A549 (cell line): ENCODE measurements around the gene TAF15. TPM values are rescaled to one million over a fixed set of nuclear protein-coding genes. Genes with fewer than 3 reads are reported as not detected.

Source experiments
- ATAC-seq, 2 experiments: fragments of 200-7000 bp in 1 of 2; fragments of >200 bp in 1 of 2; cut with Nextera tagmentation in 1 of 2; cut with Tn5 transposase in 1 of 2; 3 replicates each; pipeline versions ENCODE4 v1.8.0 to v1.9.1; 2018 to 2020; ENCODE audit warnings: mild to moderate bottlenecking in 1 of 2, moderate library complexity in 1 of 2
- CTCF ChIA-PET: fragments of 300-600 bp; sonication (Branson Sonifier 250); formaldehyde crosslinking; extraction: SDS; loops from one replicate; lab custom pipeline; 2021; ENCODE audit warnings: antibody characterized with exemption, inconsistent platforms; lab: Yijun Ruan, JAX
- POLR2A ChIA-PET: fragments of 350-600 bp; formaldehyde crosslinking; extraction: SDS; loops from one replicate; lab custom pipeline; 2021; ENCODE audit warnings: antibody characterized with exemption, inconsistent platforms; lab: Yijun Ruan, JAX
- DNase-seq, 2 experiments: peaks; one replicate each; pipeline versions ENCODE4 v3.0.0 to v3.0.0-alpha.2; 2011 to 2016; ENCODE audit warnings: low read depth in 1 of 2, low spot score in 1 of 2
- FAIRE-seq: peaks from 2 replicates; lab custom pipeline; 2011; peaks lifted over from hg19 to GRCh38; lab: Jason Lieb, UNC
- H3K27ac ChIP-seq, 2 experiments: fragments of >200 bp; sonication (Bioruptor Twin); formaldehyde crosslinking; 3 replicates each; pipeline ENCODE4 v1.5.1; 2016 to 2017
- H3K4me1 ChIP-seq: fragments of >200 bp; sonication (Bioruptor Twin); formaldehyde crosslinking; 3 replicates; pipeline ENCODE4 v1.6.1; 2016
- H3K4me2 ChIP-seq: fragments of >200 bp; sonication (Bioruptor Twin); formaldehyde crosslinking; 3 replicates; pipeline ENCODE4 v1.6.1; 2016
- H3K4me3 ChIP-seq: fragments of >200 bp; sonication (Bioruptor Twin); formaldehyde crosslinking; 3 replicates; pipeline ENCODE4 v1.5.1; 2016
- H3K9me3 ChIP-seq: fragments of >200 bp; sonication (Bioruptor Twin); formaldehyde crosslinking; 3 replicates; pipeline ENCODE4 v1.6.1; 2016
- CBX8 ChIP-seq: fragments of 200-600 bp; sonication (generic); IDR thresholded peaks from 2 replicates; pipeline ENCODE4 v1.6.1; 2016
- FOSL2 ChIP-seq, 2 experiments: fragments of 450-650 bp in 1 of 2; fragments of >200 bp in 1 of 2; sonication (Bioruptor Twin) in 1 of 2; formaldehyde crosslinking; IDR thresholded peaks; 2 replicates each; pipeline versions ENCODE4 v1.5.0 to v1.6.1; 2016 to 2020; ENCODE audit warnings: mild to moderate bottlenecking in 1 of 2, moderate library complexity in 1 of 2
- GATA3 ChIP-seq: IDR thresholded peaks from 2 replicates; pipeline ENCODE4 v1.6.1; 2012; ENCODE audit warnings: borderline replicate concordance
- HEYL ChIP-seq: fragments of 250-450 bp; sonication (Bioruptor Pico); IDR thresholded peaks from 2 replicates; pipeline ENCODE4 v1.8.0; 2021; ENCODE audit warnings: mild to moderate bottlenecking, moderate library complexity
- HMGXB4 ChIP-seq: fragments of 250-450 bp; sonication (Bioruptor Pico); IDR thresholded peaks from 2 replicates; pipeline ENCODE4 v1.5.0; 2021; ENCODE audit warnings: mild to moderate bottlenecking, moderate library complexity, borderline replicate concordance
- HOXA7 ChIP-seq: fragments of 250-450 bp; sonication (Bioruptor Pico); IDR thresholded peaks from 2 replicates; pipeline ENCODE4 v1.5.0; 2020; ENCODE audit warnings: mild to moderate bottlenecking, moderate library complexity
- JUN ChIP-seq, 2 experiments: fragments of >200 bp; sonication (Bioruptor Twin); formaldehyde crosslinking; IDR thresholded peaks; 2 replicates in 1 of 2; 3 replicates in 1 of 2; pipeline ENCODE4 v1.6.1; 2016 to 2017
- MAFK ChIP-seq: fragments of 450-650 bp; IDR thresholded peaks from 2 replicates; pipeline ENCODE4 v1.6.1; 2014; ENCODE audit not compliant: partially characterized antibody
- RAD21 ChIP-seq, 2 experiments: fragments of >200 bp in 1 of 2; sonication (Bioruptor Twin) in 1 of 2; formaldehyde crosslinking in 1 of 2; IDR thresholded peaks in 1 of 2; conservative IDR thresholded peaks in 1 of 2; 2 replicates in 1 of 2; 3 replicates in 1 of 2; pipeline ENCODE4 v1.6.1; 2012 to 2018; ENCODE audit warnings: inconsistent platforms in 1 of 2
- RARB ChIP-seq: fragments of 250-450 bp; sonication (Bioruptor Pico); IDR thresholded peaks from 2 replicates; pipeline ENCODE4 v1.8.0; 2021; ENCODE audit warnings: mild to moderate bottlenecking, moderate library complexity
- RCOR1 ChIP-seq: fragments of 150-350 bp; IDR thresholded peaks from 2 replicates; pipeline ENCODE4 v1.6.1; 2014; ENCODE audit warnings: antibody characterized with exemption, low read length, low read depth
- SMC3 ChIP-seq: fragments of >200 bp; sonication (Bioruptor Twin); formaldehyde crosslinking; IDR thresholded peaks from 3 replicates; pipeline ENCODE4 v1.6.1; 2018; ENCODE audit warnings: inconsistent platforms
- TFCP2L1 ChIP-seq: fragments of 250-450 bp; sonication (Bioruptor Pico); IDR thresholded peaks from 2 replicates; pipeline ENCODE4 v1.5.0; 2021; ENCODE audit warnings: mild to moderate bottlenecking
- WGBS: methylation state at CpG from one replicate; pipeline ENCODE4 v1.1.6; 2017; ENCODE audit errors: missing lambda C conversion rate; 5-methylcytosine and 5-hydroxymethylcytosine counted together
- polyA plus RNA-seq, 4 experiments: library from polyadenylated mRNA; depleted of rRNA in 3 of 4; stranded (reverse); fragments of >200 nt; fragmentation: RNase III in 1 of 4; extraction: RNeasy Plus Mini Kit Qiagen cat#74134 plus additional on column Dnase treatment in 1 of 4; gene quantifications; 2 replicates in 3 of 4; 3 replicates in 1 of 4; pipeline ENCODE4 v1.2.3, GENCODE V29; 2011 to 2017
- TF ChIP-seq, protein P1 (sequence below): fragments of >200 bp; sonication (Bioruptor Twin); formaldehyde crosslinking; IDR thresholded peaks from 3 replicates; pipeline ENCODE4 v1.5.1; 2016
- TF ChIP-seq, protein P2 (sequence below): fragments of 450-650 bp; IDR thresholded peaks from 2 replicates; pipeline ENCODE4 v1.6.1; 2014; ENCODE audit warnings: antibody characterized with exemption
- TF ChIP-seq, protein P3 (sequence below): IDR thresholded peaks from 2 replicates; pipeline ENCODE4 v1.6.1; 2012

The TAF15 gene
- polyA plus RNA-seq, 2 of the 4 experiments (the other 2 are of a cell fraction) = 130 to 544 TPM

GRCh38 chr17:35766903-35767510 is 42.3 kb upstream of the TAF15 start:
- ATAC-seq (no peak), FAIRE-seq (no peak), DNase-seq (peak; percentile 58 to 85)
- WGBS = 5% methylated on average over 7 of the region's 7 CpGs
- H3K4me3 ChIP-seq = no peak overlapping the region
- TF ChIP-seq, protein P1, sequence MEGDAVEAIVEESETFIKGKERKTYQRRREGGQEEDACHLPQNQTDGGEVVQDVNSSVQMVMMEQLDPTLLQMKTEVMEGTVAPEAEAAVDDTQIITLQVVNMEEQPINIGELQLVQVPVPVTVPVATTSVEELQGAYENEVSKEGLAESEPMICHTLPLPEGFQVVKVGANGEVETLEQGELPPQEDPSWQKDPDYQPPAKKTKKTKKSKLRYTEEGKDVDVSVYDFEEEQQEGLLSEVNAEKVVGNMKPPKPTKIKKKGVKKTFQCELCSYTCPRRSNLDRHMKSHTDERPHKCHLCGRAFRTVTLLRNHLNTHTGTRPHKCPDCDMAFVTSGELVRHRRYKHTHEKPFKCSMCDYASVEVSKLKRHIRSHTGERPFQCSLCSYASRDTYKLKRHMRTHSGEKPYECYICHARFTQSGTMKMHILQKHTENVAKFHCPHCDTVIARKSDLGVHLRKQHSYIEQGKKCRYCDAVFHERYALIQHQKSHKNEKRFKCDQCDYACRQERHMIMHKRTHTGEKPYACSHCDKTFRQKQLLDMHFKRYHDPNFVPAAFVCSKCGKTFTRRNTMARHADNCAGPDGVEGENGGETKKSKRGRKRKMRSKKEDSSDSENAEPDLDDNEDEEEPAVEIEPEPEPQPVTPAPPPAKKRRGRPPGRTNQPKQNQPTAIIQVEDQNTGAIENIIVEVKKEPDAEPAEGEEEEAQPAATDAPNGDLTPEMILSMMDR = peak; percentile 93
- TF ChIP-seq FOSL2 (IDR thresholded peaks at IDR 0.05) (no peak), FOSL2 (CRISPR knock-in tag; IDR thresholded peaks at IDR 0.05) (no peak), JUN (IDR thresholded peaks at IDR 0.05) (no peak), TFCP2L1 (CRISPR knock-in tag) (no peak), HEYL (CRISPR knock-in tag) (no peak), MAFK (no peak), RAD21 (conservative IDR thresholded peaks at IDR 0.05 in 1 of 2, IDR thresholded peaks at IDR 0.05 in 1 of 2) (peak; percentile 91 to 93), SMC3 (peak; percentile 96), HMGXB4 (CRISPR knock-in tag) (no peak)
- TF ChIP-seq, protein P2, sequence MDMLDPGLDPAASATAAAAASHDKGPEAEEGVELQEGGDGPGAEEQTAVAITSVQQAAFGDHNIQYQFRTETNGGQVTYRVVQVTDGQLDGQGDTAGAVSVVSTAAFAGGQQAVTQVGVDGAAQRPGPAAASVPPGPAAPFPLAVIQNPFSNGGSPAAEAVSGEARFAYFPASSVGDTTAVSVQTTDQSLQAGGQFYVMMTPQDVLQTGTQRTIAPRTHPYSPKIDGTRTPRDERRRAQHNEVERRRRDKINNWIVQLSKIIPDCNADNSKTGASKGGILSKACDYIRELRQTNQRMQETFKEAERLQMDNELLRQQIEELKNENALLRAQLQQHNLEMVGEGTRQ = no peak
- ChIA-PET POLR2A (interaction anchor here (0.5 to 5.8 kb wide), 3 partner anchors 37 to 42 kb away, joined by 3 to 156 read pairs (median 6); partner anchors contain the start of gene TAF15), CTCF (interaction anchor here (0.8 to 43.9 kb wide), 12 partner anchors 6 to 163 kb away, joined by 3 to 2039 read pairs (median 6); partner anchors contain the start of genes C17orf50, GAS2L2, MMP28 and RASL10B)
- H3K4me1 ChIP-seq = no peaks in the 10 kb centered on the region
- no peaks in the 10 kb centered on the region for H3K9me3 ChIP-seq
- no peak overlapping the region for H3K4me2 ChIP-seq
- H3K27ac ChIP-seq = no peak overlapping the region

DNA sequence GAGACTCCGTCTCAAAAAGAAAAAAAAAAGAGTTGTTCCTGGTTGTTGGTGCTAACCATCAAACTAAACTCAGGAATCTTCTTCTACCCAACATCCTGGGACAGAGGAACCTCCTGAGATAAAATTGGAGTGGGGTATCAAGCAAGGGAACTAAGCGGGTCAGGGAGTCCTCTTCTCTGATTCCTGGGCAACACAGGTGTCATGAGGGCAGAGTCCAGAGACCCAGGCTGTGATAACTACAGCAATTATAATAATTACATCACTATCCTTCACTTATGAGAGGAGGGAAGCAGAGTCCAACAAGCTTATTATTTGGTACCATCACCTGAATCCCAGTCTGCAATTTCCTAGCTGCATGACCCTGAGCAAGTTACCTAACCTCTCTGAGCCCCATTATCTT is 40.5 kb upstream of the TAF15 start:
- TF ChIP-seq, protein P3, sequence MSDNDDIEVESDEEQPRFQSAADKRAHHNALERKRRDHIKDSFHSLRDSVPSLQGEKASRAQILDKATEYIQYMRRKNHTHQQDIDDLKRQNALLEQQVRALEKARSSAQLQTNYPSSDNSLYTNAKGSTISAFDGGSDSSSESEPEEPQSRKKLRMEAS = no peak
- TF ChIP-seq, protein P1 = no peak
- TF ChIP-seq RCOR1 (no peak), HOXA7 (CRISPR knock-in tag) (no peak), CBX8 (no peak), GATA3 (no peak), RARB (no peak), RAD21 (conservative IDR thresholded peaks at IDR 0.05 in 1 of 2, IDR thresholded peaks at IDR 0.05 in 1 of 2) (no peak)
- Histone ChIP-seq H3K4me1 (peaks cover 3% of the 10 kb centered on the region; the same call in 2 of the 3 replicates), H3K27ac (no peak overlapping the region), H3K9me3 (no peaks in the 10 kb centered on the region), H3K4me3 (no peak overlapping the region), H3K4me2 (no peak overlapping the region)
- ATAC-seq (no peak), FAIRE-seq (no peak), DNase-seq (no peak)
- ChIA-PET POLR2A (interaction anchor here (1.0 to 1.1 kb wide), 2 partner anchors 20 to 40 kb away, joined by 3 read pairs; partner anchors contain the start of gene TAF15), CTCF (interaction anchor here (1.1 to 43.9 kb wide), 4 partner anchors 4 to 80 kb away, joined by 3 to 2039 read pairs (median 1116); partner anchors contain the start of genes C17orf50, GAS2L2, MMP28 and TAF15)
- 85% methylated on average over 2 of the region's 2 CpGs for WGBS
